Measurements from ENCODE around the gene ZBED2.
A peak's percentile ranks its signal among the peaks of the same experiment; 100 is the strongest.
"Not testable (repeated sequence)": the region's sequence is repeated elsewhere in the genome, so short reads cannot be mapped to it uniquely, and the experiment has no call there.

Gene ZBED2

GRCh38 chr3:111595232-111595631, at the start of gene ZBED2:
Gene ZBED2, minus strand, starts transcription at chr3:111595346. Its CDS starts 1,145 bp downstream, at chr3:111594201.
- DNase-seq = no peak

DNA sequence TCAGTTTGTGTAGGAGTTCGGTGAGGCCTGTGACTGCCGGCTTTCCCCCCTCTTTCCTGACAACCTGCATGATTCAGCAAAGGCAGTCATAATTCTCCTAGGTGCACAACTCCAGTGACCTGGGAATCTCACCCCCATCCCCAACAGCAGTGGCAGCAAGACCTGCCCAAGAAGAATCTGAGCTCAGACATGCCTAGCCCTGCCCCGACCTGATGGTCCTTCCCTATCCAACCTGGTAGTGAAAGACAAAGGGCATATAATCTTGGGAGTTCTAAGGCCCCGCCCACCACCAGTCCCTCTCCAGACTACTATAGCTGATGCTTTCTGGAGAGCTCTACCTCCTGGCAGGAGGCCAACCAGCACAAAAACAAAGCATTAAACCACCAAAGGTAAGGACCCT, 44.2 kb upstream of the ZBED2 start:
- no peak for DNase-seq

- DNase-seq = no peak
Observed at GRCh38 chr3:111636366-111636885, 41.3 kb upstream of the ZBED2 start.

DNA sequence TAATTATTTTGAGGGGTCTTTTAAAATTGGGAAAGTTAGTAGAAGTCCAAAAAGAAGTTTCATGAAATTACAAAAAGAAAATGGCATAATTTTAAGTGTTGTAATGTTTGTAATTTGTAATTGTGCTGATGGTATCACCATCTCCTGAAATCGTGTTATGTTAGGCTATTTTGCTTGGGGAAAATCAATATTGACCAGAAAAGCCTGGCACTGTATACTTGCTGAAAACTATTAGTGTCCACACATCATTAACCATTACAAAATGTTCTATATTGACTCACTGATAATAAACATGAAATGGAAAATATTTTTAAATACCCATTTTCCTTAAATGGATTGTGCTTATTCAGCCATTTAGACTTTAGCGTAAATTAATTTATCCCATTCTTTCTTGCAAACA, 40.3 kb upstream of the ZBED2 start:
- DNase-seq = no peak

DNA sequence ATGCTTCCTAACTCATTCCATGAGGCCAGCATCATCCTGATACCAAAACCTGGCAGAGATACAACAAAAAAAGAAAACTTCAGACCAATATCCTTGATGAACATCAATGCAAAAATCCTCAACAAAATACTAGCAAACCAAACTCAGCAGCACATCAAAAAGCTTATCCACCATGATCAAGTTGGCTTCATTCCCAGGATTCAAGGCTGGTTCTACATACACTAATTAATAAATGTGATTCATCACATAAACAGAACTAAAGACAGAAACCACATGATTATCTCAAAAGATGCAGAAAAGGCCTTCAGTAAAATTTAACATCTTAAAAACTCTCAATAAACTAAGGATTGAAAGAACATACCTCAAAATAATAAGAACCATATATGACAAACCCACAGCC, 35.5 kb upstream of the ZBED2 start:
- DNase-seq = not testable (repeated sequence)

GRCh38 chr3:111629018-111629417, 33.9 kb upstream of the ZBED2 start:
- DNase-seq = not testable (repeated sequence)

DNA sequence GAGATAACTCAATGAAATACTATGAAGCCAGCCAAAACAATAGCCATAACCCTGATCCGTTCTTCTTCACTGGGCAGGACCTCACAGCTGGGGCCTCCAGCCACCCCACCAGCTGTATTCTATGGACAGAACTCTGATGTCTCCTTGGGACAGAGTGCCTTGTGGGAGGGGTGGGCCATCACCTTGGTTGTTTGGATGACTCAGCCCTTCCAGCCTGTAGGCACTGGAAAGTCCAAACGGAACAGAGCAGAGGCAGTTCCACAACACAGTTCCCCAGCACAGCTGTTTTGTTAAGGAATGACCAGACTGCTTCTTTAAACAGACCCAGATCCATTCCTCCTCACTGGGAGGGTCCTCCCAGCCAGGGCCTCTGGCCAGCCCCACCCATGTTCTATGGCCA, 31.9 kb upstream of the ZBED2 start:
- DNase-seq = no peak

DNA sequence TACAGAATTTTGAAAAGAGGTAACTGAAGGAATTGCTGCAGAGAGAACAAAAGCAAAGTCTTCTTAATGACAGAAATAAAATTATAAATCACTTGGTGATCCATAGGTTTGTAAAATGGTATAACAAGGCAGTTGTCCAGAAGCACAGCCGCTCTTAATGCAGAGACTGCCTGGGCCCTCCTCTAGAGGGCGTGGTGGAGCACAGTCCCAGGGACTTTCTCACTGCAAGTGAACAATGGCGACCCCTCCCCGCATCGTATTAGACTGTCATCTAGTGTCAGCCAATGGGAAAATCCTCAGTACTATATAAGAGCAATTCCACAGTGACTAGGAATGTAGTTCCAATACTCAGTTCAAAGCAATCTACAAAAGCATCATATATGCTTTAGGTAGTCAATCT, 26.4 kb upstream of the ZBED2 start:
- peak in 1 of 51 donors; percentile 1 for DNase-seq

- no peak for DNase-seq
Observed at GRCh38 chr3:111619833-111620232, 24.7 kb upstream of the ZBED2 start.

DNA sequence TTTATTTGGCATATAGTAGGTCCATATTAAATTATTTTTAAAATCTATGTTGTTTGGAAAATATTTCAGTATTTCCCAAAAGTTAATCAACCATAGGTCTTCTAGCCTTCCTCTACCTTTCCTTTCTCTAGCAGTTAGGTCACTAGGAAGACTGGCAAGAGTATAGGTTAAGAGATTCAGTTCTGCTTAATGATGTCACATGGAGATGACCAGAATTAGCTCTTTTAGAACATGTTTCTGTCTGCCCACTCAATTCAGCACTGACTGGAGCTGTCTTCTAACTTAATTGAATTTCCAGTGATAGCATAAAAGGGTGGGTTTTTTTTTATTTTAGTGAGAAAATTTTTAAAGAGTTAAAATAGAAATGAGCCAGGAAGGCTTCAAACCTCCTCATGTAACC, 23.8 kb upstream of the ZBED2 start:
- no peak for DNase-seq

DNA sequence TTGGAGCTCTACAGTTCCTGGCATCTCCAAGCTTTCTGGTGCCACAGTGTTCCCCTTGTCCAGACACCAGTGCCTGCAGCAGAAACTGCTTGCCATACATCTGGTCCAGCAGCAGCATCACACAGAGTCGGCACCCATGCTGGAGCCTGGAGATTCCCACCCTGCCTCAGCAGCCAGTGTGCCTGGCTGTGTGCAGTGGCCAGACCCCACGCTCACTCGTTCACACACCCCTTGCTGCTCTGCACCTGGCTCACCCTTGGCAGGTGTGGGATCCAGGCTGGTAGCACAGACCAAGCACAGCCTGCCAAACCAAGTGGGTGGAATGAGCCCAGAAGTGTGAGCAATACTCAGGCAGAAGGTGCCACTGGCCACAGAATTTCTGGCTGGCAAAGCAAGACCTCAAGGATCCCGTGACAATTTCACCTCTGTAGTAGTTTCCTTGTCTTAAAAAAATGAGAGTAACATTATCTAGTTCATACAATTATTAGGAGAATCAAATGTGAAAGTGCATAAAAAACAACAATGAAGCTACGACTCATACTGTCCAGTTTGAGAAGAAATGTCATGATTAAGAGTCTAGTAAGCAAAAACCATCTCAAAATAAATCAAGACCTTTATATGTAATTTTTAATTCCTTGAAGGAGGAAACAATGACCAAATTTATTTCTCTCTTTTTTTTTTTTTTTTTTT, 22.9 kb upstream of the ZBED2 start:
- DNase-seq = no peak

DNA sequence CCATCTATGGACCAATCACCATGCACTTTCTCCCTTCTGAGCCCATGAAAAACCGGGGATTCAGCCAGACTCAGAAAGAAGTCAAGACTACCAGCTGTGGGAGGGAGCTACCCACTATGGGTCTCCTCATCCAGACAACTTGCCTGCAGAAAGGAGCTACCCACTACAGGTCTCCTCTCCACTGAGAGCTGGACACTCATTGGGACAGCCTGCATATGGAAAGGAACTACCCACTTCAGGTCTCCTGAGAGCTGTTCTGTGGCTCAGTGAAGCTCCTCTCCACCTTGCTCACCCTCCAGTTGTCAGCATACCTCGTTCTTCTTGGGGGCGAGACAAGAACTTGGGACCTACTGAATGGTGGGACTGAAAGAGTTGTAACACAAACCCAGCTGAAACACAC, 22.3 kb upstream of the ZBED2 start:
- DNase-seq = no peak

DNA sequence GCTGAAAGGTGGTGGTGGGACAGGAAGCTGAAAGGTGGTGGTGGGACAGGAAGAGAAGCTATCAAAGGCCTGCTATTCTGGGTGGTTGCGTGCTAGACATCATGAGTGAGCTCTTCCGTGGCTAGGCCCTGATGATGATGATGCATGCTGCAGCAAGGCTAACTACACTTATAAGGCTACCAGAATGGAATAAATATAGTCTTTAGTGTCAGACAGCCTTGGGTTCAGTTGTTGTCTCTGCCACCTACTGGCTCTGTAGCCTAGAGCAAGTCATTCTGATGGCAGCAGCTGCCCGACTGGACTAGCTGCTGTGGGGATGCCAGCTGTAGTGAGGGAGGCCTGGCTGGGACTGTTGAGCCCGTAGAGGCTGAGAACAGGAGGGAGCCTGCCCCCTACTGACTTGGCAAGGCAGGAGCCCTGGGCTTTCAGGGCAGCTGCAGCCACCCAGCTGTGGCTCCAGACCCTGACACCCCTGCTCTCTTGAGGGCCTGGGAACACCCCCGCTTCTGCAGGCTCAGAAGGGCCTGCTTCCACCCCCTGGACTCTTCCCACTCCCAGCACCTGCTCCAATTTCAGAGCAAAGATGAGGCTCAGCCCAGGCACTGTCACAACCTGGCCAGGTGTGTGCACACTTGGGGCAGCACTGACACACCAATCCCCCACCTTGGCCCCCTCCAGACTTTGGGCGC, 21.4 kb upstream of the ZBED2 start:
- DNase-seq = no peak

DNA sequence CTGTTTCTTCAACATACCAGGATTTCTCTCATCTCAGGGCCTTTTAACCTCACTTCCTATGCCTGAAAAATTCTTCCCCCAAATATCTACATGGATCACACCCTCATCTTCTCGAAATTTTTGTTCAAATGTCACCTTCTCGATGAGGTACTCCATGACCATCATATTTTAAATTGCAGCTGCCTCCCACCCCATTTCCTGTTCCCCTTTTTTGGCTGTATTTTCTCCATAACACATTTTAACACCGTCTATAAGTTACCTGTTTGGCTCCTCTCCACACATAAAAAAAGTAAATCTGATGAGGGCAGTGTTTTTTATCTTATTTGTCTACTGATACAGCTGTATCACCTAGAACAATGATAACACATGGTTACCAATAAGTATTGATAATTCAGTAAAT, 20.7 kb upstream of the ZBED2 start:
- DNase-seq = no peak

DNA sequence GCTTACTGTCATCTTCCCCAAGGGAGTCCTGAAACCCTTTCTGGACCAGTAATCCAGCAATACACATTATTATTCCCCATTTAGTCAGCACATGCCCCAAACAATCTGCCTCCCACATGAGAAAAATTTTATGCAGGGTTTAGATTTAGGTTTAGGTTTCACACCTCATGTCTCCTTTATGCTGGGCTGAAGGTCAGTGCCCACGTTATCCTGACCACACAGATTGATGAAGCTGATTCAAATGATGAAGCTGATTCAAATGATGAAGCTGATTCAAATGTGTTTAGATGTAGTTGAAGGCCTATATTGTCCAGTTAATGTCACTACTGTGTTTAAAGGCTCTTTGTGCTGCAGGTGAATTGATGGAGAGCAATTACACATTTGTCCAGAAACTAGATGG, 18.1 kb upstream of the ZBED2 start:
- no peak for DNase-seq

DNA sequence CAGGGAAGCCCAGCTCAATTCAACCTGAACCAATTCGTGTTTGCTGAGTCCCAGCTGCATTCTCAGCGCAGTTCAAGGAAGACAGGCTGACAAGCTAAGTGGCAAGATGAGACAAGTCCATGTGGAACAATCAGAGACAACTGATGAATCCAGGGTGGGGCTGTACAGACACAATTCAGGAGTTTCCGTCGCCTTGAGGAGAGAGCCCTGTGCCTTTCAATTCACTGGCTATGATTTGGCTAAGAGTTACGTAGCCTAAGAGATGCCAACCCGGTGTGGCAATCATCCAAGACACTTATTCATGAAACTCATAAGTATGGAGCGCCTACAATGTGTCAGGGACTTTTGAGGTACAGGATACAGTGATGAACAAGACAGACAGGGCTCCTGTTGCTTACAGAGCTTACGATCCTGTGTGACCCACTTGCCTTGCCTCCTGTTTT, 15.5 kb upstream of the ZBED2 start:
- DNase-seq = no peak

DNA sequence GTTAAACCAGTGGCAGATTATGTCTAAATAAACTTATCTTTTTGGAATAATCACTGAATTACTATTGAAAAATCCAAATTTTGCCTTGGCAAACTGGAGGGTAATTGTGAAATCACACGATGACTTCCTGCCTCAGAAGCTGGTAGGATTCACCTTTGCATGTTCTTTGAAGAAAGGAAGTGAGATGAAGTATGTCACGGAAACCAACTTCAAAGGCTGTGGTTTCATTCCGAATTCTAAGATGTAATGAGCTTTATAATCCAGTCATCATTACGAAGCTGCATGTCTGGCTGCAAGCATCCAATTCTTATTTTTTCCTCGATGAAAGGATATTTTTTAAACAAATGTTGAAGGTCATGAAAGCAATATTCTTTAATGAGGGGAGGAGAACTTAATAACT, 15.0 kb upstream of the ZBED2 start:
- DNase-seq = no peak

DNA sequence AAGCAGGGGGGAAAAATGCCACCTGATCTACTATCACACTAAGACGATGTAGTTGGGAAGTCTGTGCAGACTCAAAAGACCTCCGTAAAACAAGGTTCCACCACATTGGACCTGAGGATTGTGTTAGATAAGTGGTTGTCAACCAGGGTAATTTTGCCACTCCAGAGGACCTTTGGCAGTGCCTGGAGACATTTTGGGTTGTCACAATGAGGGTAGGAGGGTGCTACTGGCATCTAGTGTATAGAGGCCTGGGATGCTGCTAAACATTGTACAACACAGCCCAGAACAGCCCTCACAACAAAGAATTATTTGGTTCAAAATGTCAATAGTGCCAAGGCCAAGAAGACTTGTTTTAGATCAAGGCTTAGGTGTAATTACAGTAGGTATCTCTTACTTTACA, 14.6 kb upstream of the ZBED2 start:
- no peak for DNase-seq

DNA sequence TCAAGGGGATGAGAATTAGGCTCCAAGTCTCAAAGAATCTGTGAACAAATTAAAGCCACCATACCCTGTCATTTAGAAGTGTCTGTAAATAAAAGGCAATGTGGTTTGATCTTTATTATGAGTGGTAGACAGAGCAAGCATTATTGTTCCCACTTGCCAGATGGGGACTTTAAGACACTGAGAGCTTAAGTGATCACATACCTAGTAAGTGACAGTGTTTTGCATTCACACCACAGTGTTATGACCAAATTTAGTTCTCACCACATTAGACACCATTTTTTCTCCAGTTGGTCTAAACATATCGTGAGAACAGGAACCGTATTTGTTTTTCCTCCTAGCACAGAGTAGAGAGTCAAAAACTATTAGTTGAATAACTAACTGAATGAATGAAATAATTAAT, 13.2 kb upstream of the ZBED2 start:
- no peak for DNase-seq

GRCh38 chr3:111607240-111607920, 12.2 kb upstream of the ZBED2 start:
- DNase-seq = no peak

DNA sequence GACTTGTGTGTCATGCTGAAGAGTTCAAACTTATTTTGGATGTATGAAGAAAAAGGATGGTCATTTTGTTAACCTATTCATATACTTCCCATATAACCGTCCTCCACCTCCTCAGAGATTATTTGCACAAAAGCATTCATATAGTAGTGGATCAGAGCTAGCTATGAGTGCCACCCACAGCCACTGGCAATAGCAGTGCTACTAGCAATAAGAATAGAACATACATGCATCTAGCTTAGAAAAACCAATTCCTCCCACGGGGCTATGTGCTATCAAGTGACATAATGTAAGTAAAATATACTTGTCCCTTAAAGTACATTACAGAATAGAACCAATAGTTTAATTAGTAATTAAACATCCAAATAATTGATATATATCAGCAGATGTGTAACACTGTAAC, 10.3 kb upstream of the ZBED2 start:
- no peak for DNase-seq

DNA sequence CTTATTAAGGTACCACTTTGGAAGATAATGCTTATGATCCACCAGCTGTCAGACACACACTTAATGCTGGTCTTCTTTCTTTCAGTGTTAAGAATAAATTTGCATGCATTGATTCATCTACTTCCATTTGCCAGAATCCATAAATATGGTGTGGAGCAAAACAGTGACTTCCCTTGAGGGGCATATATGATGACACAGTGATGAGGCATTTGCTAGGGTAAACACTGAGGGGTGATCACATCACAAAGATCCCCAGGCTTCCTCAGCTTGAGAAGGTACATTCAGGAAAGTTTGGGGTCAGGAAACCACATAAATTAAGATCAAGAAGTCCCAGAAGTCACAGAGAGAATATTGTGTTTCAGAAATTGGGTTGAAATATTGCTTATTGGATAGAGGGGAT, 9.9 kb upstream of the ZBED2 start:
- no peak for DNase-seq

DNA sequence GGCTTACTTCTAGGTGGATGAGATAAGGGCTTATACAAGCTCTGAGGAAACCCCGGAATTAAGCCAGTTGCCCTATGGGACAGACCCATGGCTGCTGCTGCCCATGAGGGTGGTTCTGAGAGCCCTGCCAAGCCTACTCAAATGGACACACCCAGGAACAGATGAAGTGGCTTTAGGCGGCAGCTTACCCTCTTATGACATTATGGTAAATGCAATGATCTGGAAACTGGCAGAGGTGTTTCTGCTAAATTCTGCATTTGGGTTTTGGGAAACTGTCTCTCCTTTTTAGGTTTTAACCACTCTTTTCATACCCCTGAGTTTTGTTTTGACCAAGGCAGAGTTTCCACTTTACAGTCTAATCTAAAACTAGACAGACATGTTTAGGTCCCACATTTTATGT, 9.0 kb upstream of the ZBED2 start:
- DNase-seq = no peak
